Ascending aorta (tissue), 2 donors: ENCODE data around the gene IL32. TPM values are rescaled to one million over a fixed set of nuclear protein-coding genes. Genes with fewer than 3 reads are reported as not detected.

Experiments
- DNase-seq, 2 donors: peaks; one replicate each; pipeline ENCODE4 v3.0.0-alpha.2; 2019; ENCODE audit warnings: low spot score in 2 of 2
- H3K27ac ChIP-seq, 2 donors: fragments of 200-600 bp; sonication (generic); one replicate each; pipeline ENCODE4 v1.5.1; 2016 to 2017; ENCODE audit warnings: mild to moderate bottlenecking in 1 of 2
- H3K27me3 ChIP-seq: fragments of 200-600 bp; sonication (generic); one replicate; pipeline ENCODE4 v1.5.1; 2017
- H3K36me3 ChIP-seq, 2 donors: fragments of 200-600 bp; sonication (generic); one replicate each; pipeline ENCODE4 v1.5.1; 2016
- H3K4me1 ChIP-seq, 2 donors: fragments of 200-600 bp; sonication (generic); one replicate each; pipeline ENCODE4 v1.5.1; 2016 to 2017; ENCODE audit warnings: mild to moderate bottlenecking in 1 of 2
- H3K4me3 ChIP-seq, 2 donors: fragments of 200-600 bp; sonication (generic); one replicate each; pipeline ENCODE4 v1.5.1; 2016 to 2017; ENCODE audit warnings: mild to moderate bottlenecking in 1 of 2
- H3K9me3 ChIP-seq, 2 donors: fragments of 200-600 bp; sonication (generic); one replicate each; pipeline ENCODE4 v1.5.1; 2016
- CTCF ChIP-seq, 3 experiments: fragments of 200-600 bp in 2 of 3; fragments of 450-650 bp in 1 of 3; sonication (generic) in 2 of 3; IDR thresholded peaks; one replicate each; pipeline ENCODE4 v1.5.1; 2016 to 2019; ENCODE audit warnings: antibody characterized with exemption in 3 of 3, mild to moderate bottlenecking in 1 of 3, moderate library complexity in 1 of 3
- intact Hi-C: fragments of 100-400 bp; cut with DNase I; formaldehyde crosslinking; loops from one replicate; pipeline ENCODE4 v1.15.1; 2023
- total RNA-seq: library from RNA; depleted of rRNA; stranded (reverse); fragments of >200 nt; gene quantifications from one replicate; pipeline ENCODE4 v1.1.0, GENCODE V29; 2016

Gene IL32
- total RNA-seq, 1 donor from 2014 or later: 139 TPM

- peaks cover 0 to 7% of the 10 kb centered on the region in 2 donors for H3K4me1 ChIP-seq
- DNase-seq: no peak
- no peak overlapping the region for H3K4me3 ChIP-seq
- TF ChIP-seq CTCF (IDR thresholded peaks at IDR 0.05): no peak
- H3K27me3 ChIP-seq: no peaks in the 10 kb centered on the region
- H3K36me3 ChIP-seq: peaks cover 40 to 53% of the 10 kb centered on the region in 2 donors
- intact Hi-C loops: no loop called here
- no peak overlapping the region for H3K27ac ChIP-seq
- no peaks in the 10 kb centered on the region for H3K9me3 ChIP-seq
Observed at GRCh38 chr16:3118204-3118790, 52.9 kb downstream of the IL32 start.

GRCh38 chr16:3118846-3119245, 53.4 kb downstream of the IL32 start:
- no peak for DNase-seq
- H3K36me3 ChIP-seq: peaks cover 40 to 53% of the 10 kb centered on the region in 2 donors
- no peak overlapping the region for H3K27ac ChIP-seq
- intact Hi-C loops: no loop called here
- no peaks in the 10 kb centered on the region for H3K27me3 ChIP-seq
- peaks cover 0 to 4% of the 10 kb centered on the region in 2 donors for H3K4me1 ChIP-seq
- H3K9me3 ChIP-seq: no peaks in the 10 kb centered on the region
- no peak overlapping the region for H3K4me3 ChIP-seq
- no peak for TF ChIP-seq CTCF (IDR thresholded peaks at IDR 0.05)

Other genes starting within 250 kb of the IL32 start
- gene PRSS21, start 248.4 kb upstream of the IL32 start, total RNA-seq: not detected
- not detected for gene ZG16B, start 235.3 kb upstream of the IL32 start, total RNA-seq
- gene PRSS22, start 207.5 kb upstream of the IL32 start, total RNA-seq: not detected
- 109 TPM for gene FLYWCH2, start 182.4 kb upstream of the IL32 start, total RNA-seq
- gene FLYWCH1, start 153.7 kb upstream of the IL32 start, total RNA-seq: 74.3 TPM
- not detected for gene KREMEN2, start 101.4 kb upstream of the IL32 start, total RNA-seq
- 9.2 TPM for gene PAQR4, start 96.3 kb upstream of the IL32 start, total RNA-seq
- not detected for gene PKMYT1, start 85.2 kb upstream of the IL32 start, total RNA-seq
- gene CLDN9, start 52.7 kb upstream of the IL32 start, total RNA-seq: not detected
- gene CLDN6, start 47.5 kb upstream of the IL32 start, total RNA-seq: not detected
- 914 TPM for gene TNFRSF12A, start 45.3 kb upstream of the IL32 start, total RNA-seq
- gene HCFC1R1, start 41.7 kb upstream of the IL32 start, total RNA-seq: 50.8 TPM
- gene THOC6, start 41.6 kb upstream of the IL32 start, total RNA-seq: 32.6 TPM
- not detected for gene BICDL2, start 28.7 kb upstream of the IL32 start, total RNA-seq
- 0.21 TPM for gene MMP25, start 19.1 kb upstream of the IL32 start, total RNA-seq
- not detected for gene ZSCAN10, start 33.7 kb downstream of the IL32 start, total RNA-seq
- 49.8 TPM for gene ZNF205, start 46.9 kb downstream of the IL32 start, total RNA-seq
- gene ZNF213, start 69.4 kb downstream of the IL32 start, total RNA-seq: 25.3 TPM
- gene OR1F1, start 122.6 kb downstream of the IL32 start, total RNA-seq: not detected
- 14.6 TPM for gene ZNF200, start 169.5 kb downstream of the IL32 start, total RNA-seq
- gene MEFV, start 191.0 kb downstream of the IL32 start, total RNA-seq: 1.1 TPM
- gene ZNF263, start 217.9 kb downstream of the IL32 start, total RNA-seq: 61.8 TPM
- gene TIGD7, start 239.8 kb downstream of the IL32 start, total RNA-seq: 1.6 TPM
- gene ZNF75A, start 239.9 kb downstream of the IL32 start, total RNA-seq: 8.3 TPM